G401.6 (cell line): ENCODE data around the gene FCRL1.

Experiments used
- FAIRE-seq: peaks from 2 replicates; lab custom pipeline; 2012; peaks lifted over from hg19 to GRCh38; lab: Jason Lieb, UNC

Gene FCRL1

GRCh38 chr1:157819896-157820295, at the start of gene FCRL1:
TSS of gene FCRL1 (minus strand) at chr1:157820120. CDS start at chr1:157820037, 83 bp downstream.
- no peak for FAIRE-seq

GRCh38 chr1:157868654-157869053, 48.7 kb upstream of the FCRL1 start:
- no peak for FAIRE-seq

- no peak for FAIRE-seq
Observed at GRCh38 chr1:157862114-157863070, 42.5 kb upstream of the FCRL1 start.

GRCh38 chr1:157856538-157856937, 36.6 kb upstream of the FCRL1 start:
- FAIRE-seq = no peak

- FAIRE-seq = no peak
Observed at GRCh38 chr1:157852476-157852875, 32.6 kb upstream of the FCRL1 start.

GRCh38 chr1:157849229-157849875, 29.4 kb upstream of the FCRL1 start:
- no peak for FAIRE-seq

- no peak for FAIRE-seq
Observed at GRCh38 chr1:157844089-157844830, 24.3 kb upstream of the FCRL1 start.

GRCh38 chr1:157842939-157843338, 23.0 kb upstream of the FCRL1 start:
- no peak for FAIRE-seq

- no peak for FAIRE-seq
Observed at GRCh38 chr1:157841708-157842107, 21.8 kb upstream of the FCRL1 start, which contains the start of gene CD5L. TSS of gene CD5L (minus strand) at chr1:157841808. CDS start at chr1:157841701, 107 bp downstream.

- no peak for FAIRE-seq
Observed at GRCh38 chr1:157838966-157839365, 19.0 kb upstream of the FCRL1 start.

DNA sequence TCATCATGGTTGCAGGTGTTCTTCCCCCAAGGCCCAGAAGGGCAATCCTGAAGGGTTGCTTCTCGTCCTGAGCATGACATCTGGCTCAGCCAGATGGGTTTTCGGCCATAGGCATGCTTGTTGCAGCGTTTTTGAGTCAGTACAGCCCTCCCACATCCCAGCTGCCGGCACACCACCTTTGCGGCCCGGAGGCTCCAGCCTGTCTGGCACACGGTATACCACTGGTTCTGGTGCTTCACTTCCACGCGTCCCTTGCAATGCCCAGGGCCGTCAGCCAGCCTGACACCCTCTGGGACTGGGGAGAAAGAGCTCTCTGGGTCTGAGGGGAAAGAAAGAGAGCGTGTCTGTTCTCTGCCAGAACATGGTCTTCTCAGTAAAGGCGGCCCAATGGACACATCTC, 14.5 kb upstream of the FCRL1 start:
- no peak for FAIRE-seq

DNA sequence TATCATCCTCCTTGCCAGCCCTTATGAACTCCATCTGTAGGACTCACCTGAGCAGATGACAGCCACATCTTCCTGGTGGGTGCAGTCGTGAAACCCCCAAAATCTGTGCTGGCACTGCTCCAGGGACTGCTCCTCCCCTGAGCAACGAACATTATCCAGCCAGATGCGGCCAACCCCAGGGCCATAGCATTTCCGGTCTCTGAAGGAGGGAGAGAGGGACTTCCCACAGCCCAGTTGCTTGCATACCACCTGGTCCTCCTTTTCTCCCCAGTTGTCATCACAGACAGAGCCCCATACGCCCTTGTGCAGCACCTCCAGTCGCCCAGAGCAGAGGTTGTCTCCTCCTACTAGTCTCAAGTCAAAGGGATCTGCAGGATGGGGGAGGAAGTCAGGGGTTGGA, 13.2 kb upstream of the FCRL1 start:
- no peak for FAIRE-seq

- FAIRE-seq = no peak
Observed at GRCh38 chr1:157831968-157832626, 12.2 kb upstream of the FCRL1 start.

- FAIRE-seq = no peak
Observed at GRCh38 chr1:157830887-157831286, 11.0 kb upstream of the FCRL1 start.

DNA sequence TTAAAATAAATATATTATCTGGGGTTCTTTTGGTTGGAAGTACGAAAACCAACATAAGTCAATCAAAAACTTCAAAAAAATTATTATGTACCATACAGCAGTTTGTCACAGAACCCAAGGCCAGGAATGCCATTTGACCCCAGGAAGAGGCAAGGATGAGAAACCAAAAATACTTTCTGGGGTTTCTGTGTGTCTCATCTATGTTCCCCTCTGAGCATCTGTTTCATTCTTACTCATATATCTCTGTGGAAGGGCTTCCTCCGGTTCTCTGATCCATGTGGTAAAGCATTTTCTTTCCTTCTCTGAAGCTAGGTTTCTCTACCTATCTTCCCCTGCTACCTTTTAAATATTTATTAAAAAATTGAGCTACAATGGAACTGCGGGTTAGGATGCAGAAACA, 9.8 kb upstream of the FCRL1 start:
- FAIRE-seq = no peak

GRCh38 chr1:157829210-157829609, 9.3 kb upstream of the FCRL1 start:
- FAIRE-seq = no peak

GRCh38 chr1:157820299-157820698, 379 bp upstream of the FCRL1 start:
- no peak for FAIRE-seq

- FAIRE-seq = no peak
Observed at GRCh38 chr1:157819215-157819614, 705 bp downstream of the FCRL1 start.

- peak; percentile 40 for FAIRE-seq
Observed at GRCh38 chr1:157813269-157813668, 6.7 kb downstream of the FCRL1 start.

- no peak for FAIRE-seq
Observed at GRCh38 chr1:157806431-157807149, 13.3 kb downstream of the FCRL1 start.

DNA sequence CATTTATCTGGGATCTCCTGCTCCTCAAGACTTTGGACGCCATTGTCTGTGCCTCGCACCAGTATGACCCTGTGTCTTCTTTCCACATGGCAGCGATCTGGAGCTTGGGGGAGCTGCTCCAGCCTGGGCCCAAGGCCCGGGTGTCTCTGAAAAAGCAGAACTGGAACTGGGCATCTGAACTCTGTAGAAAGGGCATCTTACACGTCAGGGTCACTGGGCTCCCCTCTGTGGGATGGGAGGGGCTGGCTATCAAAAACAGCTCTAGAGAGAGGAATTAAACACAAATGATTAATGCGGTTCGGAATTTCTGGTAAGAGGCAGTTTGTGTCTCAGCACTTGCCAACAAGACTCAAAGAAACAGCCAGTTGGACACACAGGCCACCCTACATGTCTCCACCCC, 16.1 kb downstream of the FCRL1 start:
- FAIRE-seq = no peak
